KMS-11 (cell line): ENCODE results near the gene ITGB1BP1.

Experiments
- H2AFZ ChIP-seq: fragments of 200-600 bp; sonication (generic); 2 replicates; pipeline ENCODE4 v1.6.1; 2016; ENCODE audit warnings: antibody characterized with exemption, mixed run types, low read depth
- H3K27ac ChIP-seq: fragments of 200-600 bp; sonication (generic); 2 replicates; pipeline ENCODE4 v1.6.1; 2016; ENCODE audit warnings: mild to moderate bottlenecking, mixed run types
- H3K27me3 ChIP-seq: fragments of 200-600 bp; sonication (generic); 2 replicates; pipeline ENCODE4 v1.6.1; 2017; ENCODE audit warnings: mild to moderate bottlenecking, low read depth, mixed run types, moderate library complexity; ENCODE audit not compliant: insufficient read depth
- H3K36me3 ChIP-seq: fragments of 200-600 bp; sonication (generic); 2 replicates; pipeline ENCODE4 v1.6.1; 2017; ENCODE audit warnings: mild to moderate bottlenecking, mixed run types; ENCODE audit not compliant: insufficient read depth
- H3K4me1 ChIP-seq: fragments of 200-600 bp; sonication (generic); 2 replicates; pipeline ENCODE4 v1.6.1; 2016; ENCODE audit warnings: mild to moderate bottlenecking, low read depth, mixed run types; ENCODE audit not compliant: poor library complexity, severe bottlenecking
- H3K4me2 ChIP-seq: fragments of 200-600 bp; sonication (generic); 2 replicates; pipeline ENCODE4 v1.7.0; 2016; ENCODE audit warnings: mild to moderate bottlenecking, mixed run types
- H3K4me3 ChIP-seq: fragments of 200-600 bp; sonication (generic); IDR thresholded peaks from 2 replicates; pipeline ENCODE4 v1.6.1; 2017; ENCODE audit warnings: low read depth, low read length, mixed read lengths; ENCODE audit not compliant: insufficient read depth
- H3K79me2 ChIP-seq: fragments of 200-600 bp; sonication (generic); 2 replicates; pipeline ENCODE4 v1.6.1; 2016; ENCODE audit warnings: low read depth, mixed run types; ENCODE audit not compliant: insufficient read depth
- H3K9ac ChIP-seq: fragments of 200-600 bp; sonication (generic); 2 replicates; pipeline ENCODE4 v1.6.1; 2016; ENCODE audit warnings: mild to moderate bottlenecking, mixed run types
- H4K20me1 ChIP-seq: fragments of 200-600 bp; sonication (generic); 2 replicates; pipeline ENCODE4 v1.6.1; 2016; ENCODE audit warnings: mild to moderate bottlenecking, mixed run types; ENCODE audit not compliant: insufficient read depth
- CTCF ChIP-seq: fragments of 200-600 bp; sonication (generic); conservative IDR thresholded peaks from 2 replicates; pipeline ENCODE4 v1.6.1; 2017; ENCODE audit warnings: low read depth, mild to moderate bottlenecking, antibody characterized with exemption, low read length, moderate library complexity, mixed read lengths

The ITGB1BP1 gene

GRCh38 chr2:9419541-9419940 lies 3.8 kb downstream of the ITGB1BP1 start:
- peaks cover 49% of the 10 kb centered on the region; the same call in 1 of the 2 replicates for H3K79me2 ChIP-seq
- no peak overlapping the region for H3K4me3 ChIP-seq

GRCh38 chr2:9418746-9419145 lies 4.6 kb downstream of the ITGB1BP1 start:
- peaks cover 28% of the 10 kb centered on the region for H3K4me1 ChIP-seq
- no peak overlapping the region for H3K9ac ChIP-seq
- no peaks in the 10 kb centered on the region for H3K36me3 ChIP-seq
- no peak overlapping the region for H3K4me2 ChIP-seq
- H3K27me3 ChIP-seq = no peaks in the 10 kb centered on the region
- no peaks in the 10 kb centered on the region for H4K20me1 ChIP-seq
- H2AFZ ChIP-seq = no peak overlapping the region
- H3K4me3 ChIP-seq = no peak overlapping the region
- TF ChIP-seq CTCF = no peak
- peaks cover 43% of the 10 kb centered on the region; the same call in 1 of the 2 replicates for H3K79me2 ChIP-seq
- H3K27ac ChIP-seq = no peak overlapping the region

More at GRCh38 chr2:9419541-9419940, 3.8 kb downstream of the ITGB1BP1 start:
- H4K20me1 ChIP-seq = no peaks in the 10 kb centered on the region
- H3K9ac ChIP-seq = no peak overlapping the region
- H3K27me3 ChIP-seq = no peaks in the 10 kb centered on the region
- peaks cover 32% of the 10 kb centered on the region for H3K4me1 ChIP-seq
- H3K27ac ChIP-seq = no peak overlapping the region
- H2AFZ ChIP-seq = no peak overlapping the region
- H3K4me2 ChIP-seq = no peak overlapping the region
- TF ChIP-seq CTCF = no peak
- no peaks in the 10 kb centered on the region for H3K36me3 ChIP-seq

GRCh38 chr2:9417725-9418124 lies 5.6 kb downstream of the ITGB1BP1 start:
- no peak overlapping the region for H3K4me2 ChIP-seq
- H3K79me2 ChIP-seq = peaks cover 43% of the 10 kb centered on the region; the same call in 1 of the 2 replicates
- no peak overlapping the region for H3K27ac ChIP-seq
- no peak overlapping the region for H3K9ac ChIP-seq
- no peaks in the 10 kb centered on the region for H3K36me3 ChIP-seq
- peaks cover 28% of the 10 kb centered on the region for H3K4me1 ChIP-seq
- no peak for TF ChIP-seq CTCF
- H2AFZ ChIP-seq = no peak overlapping the region
- H4K20me1 ChIP-seq = no peaks in the 10 kb centered on the region
- H3K4me3 ChIP-seq = no peak overlapping the region
- no peaks in the 10 kb centered on the region for H3K27me3 ChIP-seq

GRCh38 chr2:9416962-9417316 lies 6.4 kb downstream of the ITGB1BP1 start:
- H3K4me1 ChIP-seq = peaks cover 25% of the 10 kb centered on the region
- H4K20me1 ChIP-seq = no peaks in the 10 kb centered on the region
- H3K9ac ChIP-seq = no peak overlapping the region
- no peak overlapping the region for H2AFZ ChIP-seq
- no peak overlapping the region for H3K27ac ChIP-seq
- no peaks in the 10 kb centered on the region for H3K36me3 ChIP-seq
- H3K4me2 ChIP-seq = no peak overlapping the region
- no peak overlapping the region for H3K4me3 ChIP-seq
- H3K79me2 ChIP-seq = peaks cover 35% of the 10 kb centered on the region; the same call in 1 of the 2 replicates
- H3K27me3 ChIP-seq = no peaks in the 10 kb centered on the region
- no peak for TF ChIP-seq CTCF
